OCI-LY1 (cell line): ENCODE results near the gene TBC1D8.

Experiments
- H2AFZ ChIP-seq: fragments of 200-600 bp; sonication (generic), shearing (Covaris generic); 2 replicates; pipeline ENCODE4 v1.6.0; 2014; ENCODE audit warnings: antibody characterized with exemption, mild to moderate bottlenecking, low read length
- H3F3A ChIP-seq: fragments of 200-600 bp; sonication (generic), shearing (Covaris generic); 2 replicates; pipeline ENCODE4 v1.6.0; 2014; ENCODE audit warnings: mild to moderate bottlenecking, antibody characterized with exemption, low read length, moderate library complexity; ENCODE audit not compliant: insufficient read depth
- H3K27ac ChIP-seq: fragments of 200-600 bp; sonication (generic); 2 replicates; pipeline ENCODE4 v1.5.1; 2014; ENCODE audit warnings: low read length, mixed run types, mild to moderate bottlenecking, low read depth; ENCODE audit not compliant: poor library complexity, severe bottlenecking
- H3K27me3 ChIP-seq: fragments of 200-600 bp; sonication (generic); 2 replicates; pipeline ENCODE4 v1.6.0; 2014; ENCODE audit warnings: antibody characterized with exemption, mild to moderate bottlenecking, low read length, moderate library complexity; ENCODE audit not compliant: insufficient read depth
- H3K36me3 ChIP-seq: fragments of 200-600 bp; sonication (generic); 2 replicates; pipeline ENCODE4 v1.6.1; 2014; ENCODE audit warnings: mild to moderate bottlenecking, antibody characterized with exemption, low read length, moderate library complexity, mixed read lengths; ENCODE audit not compliant: insufficient read depth
- H3K4me1 ChIP-seq: fragments of 200-600 bp; sonication (generic); 2 replicates; pipeline ENCODE4 v1.5.1; 2014; ENCODE audit warnings: mild to moderate bottlenecking, low read length, moderate library complexity; ENCODE audit not compliant: insufficient read depth, severe bottlenecking
- H3K4me2 ChIP-seq: fragments of 200-600 bp; sonication (generic), shearing (Covaris generic); 2 replicates; pipeline ENCODE4 v1.6.1; 2014; ENCODE audit warnings: low read length
- H3K4me3 ChIP-seq: fragments of 200-600 bp; sonication (generic); 2 replicates; pipeline ENCODE4 v1.5.1; 2014; ENCODE audit warnings: low read length, low read depth, mild to moderate bottlenecking, mixed read lengths; ENCODE audit not compliant: poor library complexity, severe bottlenecking
- H3K79me2 ChIP-seq: fragments of 200-600 bp; shearing (Covaris generic); 2 replicates; pipeline ENCODE4 v1.6.1; 2016; ENCODE audit warnings: mixed run types, low read length, mixed read lengths; ENCODE audit not compliant: insufficient read depth
- H3K9ac ChIP-seq: fragments of 200-600 bp; sonication (generic), shearing (Covaris generic); 2 replicates; pipeline ENCODE4 v1.6.1; 2014; ENCODE audit warnings: mild to moderate bottlenecking, low read length, mixed read lengths
- H3K9me2 ChIP-seq: fragments of 200-600 bp; sonication (generic), shearing (Covaris generic); 2 replicates; pipeline ENCODE4 v1.6.1; 2014; ENCODE audit warnings: low read depth, mild to moderate bottlenecking, low read length, mixed read lengths
- H3K9me3 ChIP-seq: fragments of 200-600 bp; shearing (Covaris generic); 2 replicates; pipeline ENCODE4 v1.6.1; 2014; ENCODE audit warnings: low read length, mixed read lengths
- H4K20me1 ChIP-seq: fragments of 200-600 bp; sonication (generic), shearing (Covaris generic); 2 replicates; pipeline ENCODE4 v1.6.0; 2016; ENCODE audit warnings: mild to moderate bottlenecking, low read length; ENCODE audit not compliant: insufficient read depth
- EZH2 ChIP-seq: fragments of 200-600 bp; sonication (generic), shearing (Covaris generic); IDR thresholded peaks from 2 replicates; pipeline ENCODE4 v1.8.0; 2017; ENCODE audit warnings: borderline replicate concordance, mixed run types, mild to moderate bottlenecking, antibody characterized with exemption, low read length, moderate library complexity, mixed read lengths
- TF ChIP-seq, protein P1 (sequence below): fragments of 200-600 bp; sonication (generic), shearing (Covaris generic); IDR thresholded peaks from 2 replicates; pipeline ENCODE4 v1.5.1; 2017; ENCODE audit warnings: mild to moderate bottlenecking, antibody characterized with exemption, low read length, moderate library complexity, mixed read lengths

TBC1D8 gene

DNA sequence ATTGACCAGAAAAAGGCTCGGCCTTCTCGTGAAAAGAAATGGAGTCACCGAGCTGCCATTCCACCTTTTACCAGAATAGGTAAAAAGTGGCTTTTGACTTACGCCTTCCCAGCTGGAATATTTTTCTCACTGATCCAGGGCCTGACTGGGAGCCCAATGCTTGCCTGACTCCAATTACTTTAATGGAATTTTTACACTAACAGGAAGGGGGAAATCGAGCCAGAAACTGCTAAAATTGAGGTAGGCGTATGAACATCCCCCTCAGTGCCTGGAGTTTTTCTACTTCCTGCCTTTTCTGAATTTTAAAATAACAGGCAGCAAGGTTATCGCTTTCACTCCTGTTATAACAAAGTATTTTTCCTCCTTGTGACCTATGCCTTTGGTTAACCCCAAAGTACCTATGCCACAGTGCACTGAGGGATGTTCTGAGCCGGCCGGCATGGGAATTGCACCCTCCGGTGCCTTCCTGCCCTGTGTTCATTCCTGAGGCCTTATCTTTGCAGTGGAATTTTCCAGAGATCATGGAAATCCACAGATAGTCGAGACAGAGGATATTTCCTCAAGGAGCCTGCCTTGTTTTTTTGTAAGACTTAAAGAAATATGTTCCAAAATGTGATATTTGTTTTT, 167.4 kb downstream of the TBC1D8 start:
- no peak overlapping the region for H3K4me2 ChIP-seq
- no peaks in the 10 kb centered on the region for H3K27me3 ChIP-seq
- no peaks in the 10 kb centered on the region for H3K79me2 ChIP-seq
- H3K4me1 ChIP-seq: peaks cover 48% of the 10 kb centered on the region
- no peaks in the 10 kb centered on the region for H4K20me1 ChIP-seq
- TF ChIP-seq EZH2: no peak
- TF ChIP-seq, protein P1, sequence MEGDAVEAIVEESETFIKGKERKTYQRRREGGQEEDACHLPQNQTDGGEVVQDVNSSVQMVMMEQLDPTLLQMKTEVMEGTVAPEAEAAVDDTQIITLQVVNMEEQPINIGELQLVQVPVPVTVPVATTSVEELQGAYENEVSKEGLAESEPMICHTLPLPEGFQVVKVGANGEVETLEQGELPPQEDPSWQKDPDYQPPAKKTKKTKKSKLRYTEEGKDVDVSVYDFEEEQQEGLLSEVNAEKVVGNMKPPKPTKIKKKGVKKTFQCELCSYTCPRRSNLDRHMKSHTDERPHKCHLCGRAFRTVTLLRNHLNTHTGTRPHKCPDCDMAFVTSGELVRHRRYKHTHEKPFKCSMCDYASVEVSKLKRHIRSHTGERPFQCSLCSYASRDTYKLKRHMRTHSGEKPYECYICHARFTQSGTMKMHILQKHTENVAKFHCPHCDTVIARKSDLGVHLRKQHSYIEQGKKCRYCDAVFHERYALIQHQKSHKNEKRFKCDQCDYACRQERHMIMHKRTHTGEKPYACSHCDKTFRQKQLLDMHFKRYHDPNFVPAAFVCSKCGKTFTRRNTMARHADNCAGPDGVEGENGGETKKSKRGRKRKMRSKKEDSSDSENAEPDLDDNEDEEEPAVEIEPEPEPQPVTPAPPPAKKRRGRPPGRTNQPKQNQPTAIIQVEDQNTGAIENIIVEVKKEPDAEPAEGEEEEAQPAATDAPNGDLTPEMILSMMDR: no peak
- H2AFZ ChIP-seq: no peak overlapping the region
- H3K27ac ChIP-seq: peak overlapping the region; percentile 56
- H3K9ac ChIP-seq: no peak overlapping the region
- H3K4me3 ChIP-seq: no peak overlapping the region
- H3F3A ChIP-seq: no peaks in the 10 kb centered on the region
- H3K9me2 ChIP-seq: no peaks in the 10 kb centered on the region
- no peaks in the 10 kb centered on the region for H3K36me3 ChIP-seq
- no peaks in the 10 kb centered on the region for H3K9me3 ChIP-seq

DNA sequence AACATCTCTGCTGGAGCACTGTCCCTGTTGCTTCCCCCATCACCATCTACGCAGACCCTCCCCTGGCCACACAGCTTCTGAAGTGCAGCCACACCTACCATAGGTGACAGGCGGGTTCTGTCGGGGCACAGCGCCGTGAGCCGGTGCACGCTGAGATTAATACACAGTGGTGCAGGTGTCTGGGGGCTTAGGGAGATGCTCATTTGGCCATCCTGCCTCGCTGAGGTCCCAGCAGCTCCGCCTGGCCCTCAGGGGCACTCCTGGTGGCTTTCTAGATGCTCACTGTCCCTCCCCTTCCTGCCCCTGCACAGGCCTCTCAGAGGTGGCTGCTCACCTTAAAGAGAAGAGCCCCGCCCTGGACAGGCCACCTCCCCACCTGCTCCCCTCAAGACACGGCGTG, 168.0 kb downstream of the TBC1D8 start:
- no peak overlapping the region for H3K9ac ChIP-seq
- no peak overlapping the region for H2AFZ ChIP-seq
- no peaks in the 10 kb centered on the region for H3K9me3 ChIP-seq
- H3K9me2 ChIP-seq: no peaks in the 10 kb centered on the region
- no peaks in the 10 kb centered on the region for H3K79me2 ChIP-seq
- no peak overlapping the region for H3K4me3 ChIP-seq
- H3F3A ChIP-seq: no peaks in the 10 kb centered on the region
- H3K4me1 ChIP-seq: peaks cover 54% of the 10 kb centered on the region
- H3K27me3 ChIP-seq: no peaks in the 10 kb centered on the region
- no peaks in the 10 kb centered on the region for H3K36me3 ChIP-seq
- no peak overlapping the region for H3K4me2 ChIP-seq
- no peaks in the 10 kb centered on the region for H4K20me1 ChIP-seq
- H3K27ac ChIP-seq: peak overlapping the region; percentile 56
- TF ChIP-seq EZH2: no peak
- TF ChIP-seq, protein P1: no peak

DNA sequence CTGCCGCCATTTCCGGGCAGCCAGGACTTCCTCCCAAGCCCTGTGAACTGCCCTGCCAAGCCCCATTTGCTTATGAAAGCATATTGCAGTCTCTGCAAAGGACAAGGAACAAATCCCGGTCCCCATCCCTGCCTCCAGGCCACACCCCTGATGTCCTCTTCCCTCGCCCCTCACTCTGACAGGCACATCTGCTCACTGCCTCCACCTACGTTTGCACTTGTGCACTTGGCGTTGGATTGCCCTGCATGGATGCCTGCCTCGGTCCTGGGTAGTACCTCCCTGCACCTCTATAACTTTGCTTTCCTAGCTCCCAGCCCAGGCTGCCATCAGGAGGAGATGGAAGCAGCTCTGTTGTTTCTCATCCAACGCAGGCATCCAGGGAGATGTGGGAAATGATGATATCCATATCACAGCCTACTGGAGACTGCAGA, 168.7 kb downstream of the TBC1D8 start:
- Histone ChIP-seq H3K27me3 (no peaks in the 10 kb centered on the region), H3F3A (no peaks in the 10 kb centered on the region), H3K4me2 (no peak overlapping the region), H3K79me2 (no peaks in the 10 kb centered on the region), H3K9ac (no peak overlapping the region), H3K4me1 (peaks cover 61% of the 10 kb centered on the region), H3K9me3 (no peaks in the 10 kb centered on the region), H2AFZ (no peak overlapping the region), H4K20me1 (no peaks in the 10 kb centered on the region), H3K9me2 (no peaks in the 10 kb centered on the region), H3K36me3 (no peaks in the 10 kb centered on the region), H3K4me3 (no peak overlapping the region), H3K27ac (peak overlapping the region; percentile 12)
- no peak for TF ChIP-seq EZH2
- TF ChIP-seq, protein P1: no peak
